C4-2B (cell line): Measurements from ENCODE around the gene HNRNPAB.

Source experiments
- ZFX ChIP-seq: fragments of 450-650 bp; IDR thresholded peaks from 2 replicates; pipeline ENCODE4 v1.6.1; 2017
- TF ChIP-seq, protein P1 (sequence below): fragments of 450-650 bp; conservative IDR thresholded peaks from 2 replicates; pipeline ENCODE4 v1.5.1; 2017; ENCODE audit warnings: mild to moderate bottlenecking

DNA sequence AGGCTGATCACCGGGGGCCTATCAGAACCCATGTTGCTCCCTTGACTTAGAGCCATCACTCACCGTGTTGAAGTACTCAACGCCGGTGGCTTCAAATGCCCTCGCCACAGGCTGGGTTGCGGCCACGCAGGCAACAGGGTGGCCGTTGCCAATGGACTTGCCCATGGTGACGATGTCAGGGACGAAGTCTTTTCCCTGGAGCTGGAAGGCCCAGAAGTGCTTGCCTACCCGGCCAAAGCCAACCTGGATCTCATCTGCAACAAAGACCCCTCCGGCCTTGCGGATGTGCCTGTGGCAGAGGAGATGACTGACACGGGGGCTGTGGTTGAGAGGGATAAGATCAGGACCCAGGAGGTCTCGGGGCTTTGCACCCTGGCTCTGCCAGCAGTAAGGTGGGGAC, 18.0 kb downstream of the HNRNPAB start:
- TF ChIP-seq, protein P1, sequence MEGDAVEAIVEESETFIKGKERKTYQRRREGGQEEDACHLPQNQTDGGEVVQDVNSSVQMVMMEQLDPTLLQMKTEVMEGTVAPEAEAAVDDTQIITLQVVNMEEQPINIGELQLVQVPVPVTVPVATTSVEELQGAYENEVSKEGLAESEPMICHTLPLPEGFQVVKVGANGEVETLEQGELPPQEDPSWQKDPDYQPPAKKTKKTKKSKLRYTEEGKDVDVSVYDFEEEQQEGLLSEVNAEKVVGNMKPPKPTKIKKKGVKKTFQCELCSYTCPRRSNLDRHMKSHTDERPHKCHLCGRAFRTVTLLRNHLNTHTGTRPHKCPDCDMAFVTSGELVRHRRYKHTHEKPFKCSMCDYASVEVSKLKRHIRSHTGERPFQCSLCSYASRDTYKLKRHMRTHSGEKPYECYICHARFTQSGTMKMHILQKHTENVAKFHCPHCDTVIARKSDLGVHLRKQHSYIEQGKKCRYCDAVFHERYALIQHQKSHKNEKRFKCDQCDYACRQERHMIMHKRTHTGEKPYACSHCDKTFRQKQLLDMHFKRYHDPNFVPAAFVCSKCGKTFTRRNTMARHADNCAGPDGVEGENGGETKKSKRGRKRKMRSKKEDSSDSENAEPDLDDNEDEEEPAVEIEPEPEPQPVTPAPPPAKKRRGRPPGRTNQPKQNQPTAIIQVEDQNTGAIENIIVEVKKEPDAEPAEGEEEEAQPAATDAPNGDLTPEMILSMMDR: no peak
- TF ChIP-seq ZFX: no peak
